ENCODE results near the gene TAAR2. TPM values are rescaled to one million over a fixed set of nuclear protein-coding genes. Genes with fewer than 3 reads are reported as not detected.

Gene TAAR2
- total and polyA plus RNA-seq, 2 of the 13 experiments (the other 11 are each of a cell fraction or from before 2014, with no cell fraction given): not detected

- H4K20me1 ChIP-seq (ENCODE audit: insufficient read depth, low read length): no peaks in the 10 kb centered on the region
- no TSS peak for BruUV-seq (replicated peaks)
- no peaks in the 10 kb centered on the region for H3K36me3 ChIP-seq (replicated peaks in 1 of 2; ENCODE audit: control insufficient read depth in 1 of 2, insufficient read depth in 2 of 2, low read length in 2 of 2)
- in situ Hi-C loops (cut with HindIII; ENCODE audit: extremely low pct_ligation_motif_present, low pct_unique_long_range_greater_than_20kb) (no loop called here), intact Hi-C loops (cut with micrococcal nuclease; ENCODE audit: unreplicated experiment) (no loop called here)
- no peaks in the 10 kb centered on the region for H3K79me2 ChIP-seq (ENCODE audit: insufficient read depth, low read length)
- H3K27me3 ChIP-seq (ENCODE audit: control insufficient read depth in 1 of 2, insufficient read depth in 2 of 2, low read length in 2 of 2): no peaks in the 10 kb centered on the region
- ChIA-PET POLR2A (no interaction called here), CTCF (ENCODE audit: low intra/inter-chr PET ratio, low total read pairs) (no interaction called here)
- H3K4me2 ChIP-seq (ENCODE audit: low read depth, low read length): no peak overlapping the region
- peaks cover 13% of the 10 kb centered on the region for H3K4me1 ChIP-seq (ENCODE audit: insufficient read depth, low read length)
- no peaks in the 10 kb centered on the region for H3K9me3 ChIP-seq (ENCODE audit: low read length)
- no peak overlapping the region for H3K27ac ChIP-seq (ENCODE audit: extremely low read length, insufficient read depth, low read length)
- H3K4me3 ChIP-seq (replicated peaks in 1 of 3; ENCODE audit: insufficient read depth in 1 of 3, low read depth in 2 of 3, low read length in 3 of 3): no peak overlapping the region
- FAIRE-seq: no peak
- ATAC-seq: peak; percentile 82
- peak; percentile 33 for DNase-seq (ENCODE audit: low spot score)
- no peak overlapping the region for H3K9ac ChIP-seq (ENCODE audit: insufficient read depth, low read depth, low read length)
- WGBS (ENCODE audit: low lambda C conversion rate): 3% methylated on average over 4 of the region's 4 CpGs
- no peak overlapping the region for H2AFZ ChIP-seq (ENCODE audit: low read length)
- TF ChIP-seq GATAD2A (CRISPR knock-in tag; IDR thresholded peaks at IDR 0.05): peak; percentile 64; the same call in 1 of the 2 replicates
- no peak for TF ChIP-seq ZNF773 (CRISPR knock-in tag; IDR thresholded peaks at IDR 0.05; ENCODE audit: borderline replicate concordance)
- TF ChIP-seq NR2F6 (IDR thresholded peaks at IDR 0.05): peak; percentile 91
- TF ChIP-seq NR2F6 (CRISPR knock-in tag; IDR thresholded peaks at IDR 0.05): peak; percentile 82; the same call in 1 of the 2 replicates
- TF ChIP-seq ZFP36L2 (CRISPR knock-in tag; IDR thresholded peaks at IDR 0.05): no peak
- no peak for TF ChIP-seq KDM5A (IDR thresholded peaks at IDR 0.05; ENCODE audit: borderline replicate concordance, low read length)
- TF ChIP-seq NR2F1 (CRISPR knock-in tag; IDR thresholded peaks at IDR 0.05): peak; percentile 83 to 93
- no peak for TF ChIP-seq STAG1 (CRISPR knock-in tag; IDR thresholded peaks at IDR 0.05)
- no peak for TF ChIP-seq ZNF609 (CRISPR knock-in tag; IDR thresholded peaks at IDR 0.05; ENCODE audit: borderline replicate concordance)
- TF ChIP-seq NR2F2 (IDR thresholded peaks at IDR 0.05; ENCODE audit: borderline replicate concordance, low read depth): peak; percentile 73; the same call in 1 of the 2 replicates
- no peak for TF ChIP-seq NCOA2 (CRISPR knock-in tag; IDR thresholded peaks at IDR 0.05)
- no peak for TF ChIP-seq ATF3 (CRISPR knock-in tag; IDR thresholded peaks at IDR 0.05)
- TF ChIP-seq HOXA3 (CRISPR knock-in tag; IDR thresholded peaks at IDR 0.05): no peak
- no peak for TF ChIP-seq TSC22D2 (CRISPR knock-in tag; IDR thresholded peaks at IDR 0.05; ENCODE audit: borderline replicate concordance)
- TF ChIP-seq ZIK1 (CRISPR knock-in tag; IDR thresholded peaks at IDR 0.05; ENCODE audit: borderline replicate concordance, low read depth): no peak
- TF ChIP-seq CEBPB (IDR thresholded peaks at IDR 0.05; ENCODE audit: borderline replicate concordance, low read depth, low read length): peak; percentile 37; the same call in 1 of the 2 replicates
- TF ChIP-seq GFI1 (CRISPR knock-in tag; IDR thresholded peaks at IDR 0.05; ENCODE audit: borderline replicate concordance): no peak
- no peak for TF ChIP-seq KDM5B (CRISPR knock-in tag; IDR thresholded peaks at IDR 0.05; ENCODE audit: borderline replicate concordance)
- TF ChIP-seq ZBTB46 (CRISPR knock-in tag; IDR thresholded peaks at IDR 0.05; ENCODE audit: borderline replicate concordance): no peak
- TF ChIP-seq POLR2AphosphoS2 (IDR thresholded peaks at IDR 0.05; ENCODE audit: low read depth, low read length): no peak
Observed at GRCh38 chr6:132612449-132613108, 11.5 kb downstream of the TAAR2 start.
